Liver (tissue), 3 donors: ENCODE results near the gene EFCAB12.

Source experiments
- EGR1 ChIP-seq, 2 donors: IDR thresholded peaks; 2 replicates each; pipeline ENCODE4 v1.6.1; 2016 to 2018; ENCODE audit warnings: antibody characterized with exemption in 2 of 2, low read depth in 2 of 2
- HNF4A ChIP-seq, 2 donors: conservative IDR thresholded peaks; 2 replicates each; pipeline ENCODE4 v1.6.1; 2016; ENCODE audit warnings: antibody characterized with exemption in 2 of 2, mild to moderate bottlenecking in 2 of 2
- RAD21 ChIP-seq, 2 donors: IDR thresholded peaks; 2 replicates each; pipeline ENCODE4 v1.6.1; 2016; ENCODE audit warnings: antibody characterized with exemption in 2 of 2, mild to moderate bottlenecking in 2 of 2
- TAF1 ChIP-seq: conservative IDR thresholded peaks from 2 replicates; pipeline ENCODE4 v1.6.1; 2016; ENCODE audit warnings: antibody characterized with exemption, mild to moderate bottlenecking
- YY1 ChIP-seq: IDR thresholded peaks from 2 replicates; pipeline ENCODE4 v1.6.1; 2016; ENCODE audit warnings: antibody characterized with exemption, mild to moderate bottlenecking
- TF ChIP-seq, protein P1 (sequence below): fragments of 150-350 bp; IDR thresholded peaks from 2 replicates; pipeline ENCODE4 v1.5.1; 2017; ENCODE audit warnings: improper control_type of control experiment, low read depth, low read length; ENCODE audit not compliant: missing input control
- TF ChIP-seq, protein P2 (sequence below): IDR thresholded peaks from 2 replicates; pipeline ENCODE4 v1.6.1; 2016; ENCODE audit warnings: antibody characterized with exemption, mild to moderate bottlenecking
- TF ChIP-seq, protein P3 (sequence below): IDR thresholded peaks from 2 replicates; pipeline ENCODE4 v1.6.1; 2016; ENCODE audit warnings: antibody characterized with exemption
- donor health status: healthy.
- donor health status: healthy.

DNA sequence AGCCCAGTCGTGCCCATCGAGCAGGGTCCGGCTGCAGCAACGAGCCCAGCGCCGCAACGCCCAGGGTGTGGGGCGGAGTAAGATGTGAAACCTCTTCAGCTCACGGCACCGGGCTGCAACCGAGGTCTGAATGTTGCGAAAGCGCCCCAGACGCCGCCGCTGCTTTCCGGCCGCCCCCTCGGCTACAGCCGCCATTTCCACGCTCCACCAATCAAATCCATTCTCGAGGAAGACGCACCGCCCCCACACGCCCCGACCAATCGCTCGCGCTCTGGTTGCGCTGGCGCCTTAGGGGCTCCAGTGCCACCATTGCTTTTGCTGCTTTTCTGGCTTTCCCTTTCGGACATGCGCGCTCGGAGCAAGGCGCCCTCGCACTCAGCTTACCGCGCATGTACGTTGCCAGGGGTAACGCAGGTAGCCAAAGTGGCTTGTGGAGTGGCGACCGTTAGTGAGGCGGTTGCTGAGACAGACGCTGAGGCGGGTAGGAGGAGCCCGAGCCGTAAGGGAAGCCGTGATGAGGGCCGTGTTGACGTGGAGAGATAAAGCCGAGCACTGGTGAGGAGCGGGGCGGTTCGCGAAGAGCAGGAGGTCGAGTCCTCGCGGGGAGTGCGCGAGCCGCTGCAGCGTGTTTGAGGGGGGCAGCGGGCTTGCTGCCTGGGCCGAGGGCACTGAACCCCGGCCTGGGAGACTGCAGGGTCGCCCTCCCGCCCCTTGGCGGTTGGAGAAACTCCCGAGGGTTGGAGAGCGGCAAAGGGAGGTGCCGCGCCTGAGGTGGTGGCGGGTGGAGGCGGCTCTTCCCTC is 11.6 kb upstream of the EFCAB12 start, which contains the start of the genes IFT122 and MBD4:
- TF ChIP-seq HNF4A (conservative IDR thresholded peaks at IDR 0.05) (peak; percentile 5 to 45), TAF1 (peak; percentile 84), RAD21 (IDR thresholded peaks at IDR 0.05) (peak; percentile 3 to 19), YY1 (peak; percentile 99), EGR1 (IDR thresholded peaks at IDR 0.05; ENCODE audit: low read depth in 2 of 2) (peak; percentile 98 to 99)
- TF ChIP-seq, protein P1, sequence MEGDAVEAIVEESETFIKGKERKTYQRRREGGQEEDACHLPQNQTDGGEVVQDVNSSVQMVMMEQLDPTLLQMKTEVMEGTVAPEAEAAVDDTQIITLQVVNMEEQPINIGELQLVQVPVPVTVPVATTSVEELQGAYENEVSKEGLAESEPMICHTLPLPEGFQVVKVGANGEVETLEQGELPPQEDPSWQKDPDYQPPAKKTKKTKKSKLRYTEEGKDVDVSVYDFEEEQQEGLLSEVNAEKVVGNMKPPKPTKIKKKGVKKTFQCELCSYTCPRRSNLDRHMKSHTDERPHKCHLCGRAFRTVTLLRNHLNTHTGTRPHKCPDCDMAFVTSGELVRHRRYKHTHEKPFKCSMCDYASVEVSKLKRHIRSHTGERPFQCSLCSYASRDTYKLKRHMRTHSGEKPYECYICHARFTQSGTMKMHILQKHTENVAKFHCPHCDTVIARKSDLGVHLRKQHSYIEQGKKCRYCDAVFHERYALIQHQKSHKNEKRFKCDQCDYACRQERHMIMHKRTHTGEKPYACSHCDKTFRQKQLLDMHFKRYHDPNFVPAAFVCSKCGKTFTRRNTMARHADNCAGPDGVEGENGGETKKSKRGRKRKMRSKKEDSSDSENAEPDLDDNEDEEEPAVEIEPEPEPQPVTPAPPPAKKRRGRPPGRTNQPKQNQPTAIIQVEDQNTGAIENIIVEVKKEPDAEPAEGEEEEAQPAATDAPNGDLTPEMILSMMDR: no peak
- TF ChIP-seq, protein P2, sequence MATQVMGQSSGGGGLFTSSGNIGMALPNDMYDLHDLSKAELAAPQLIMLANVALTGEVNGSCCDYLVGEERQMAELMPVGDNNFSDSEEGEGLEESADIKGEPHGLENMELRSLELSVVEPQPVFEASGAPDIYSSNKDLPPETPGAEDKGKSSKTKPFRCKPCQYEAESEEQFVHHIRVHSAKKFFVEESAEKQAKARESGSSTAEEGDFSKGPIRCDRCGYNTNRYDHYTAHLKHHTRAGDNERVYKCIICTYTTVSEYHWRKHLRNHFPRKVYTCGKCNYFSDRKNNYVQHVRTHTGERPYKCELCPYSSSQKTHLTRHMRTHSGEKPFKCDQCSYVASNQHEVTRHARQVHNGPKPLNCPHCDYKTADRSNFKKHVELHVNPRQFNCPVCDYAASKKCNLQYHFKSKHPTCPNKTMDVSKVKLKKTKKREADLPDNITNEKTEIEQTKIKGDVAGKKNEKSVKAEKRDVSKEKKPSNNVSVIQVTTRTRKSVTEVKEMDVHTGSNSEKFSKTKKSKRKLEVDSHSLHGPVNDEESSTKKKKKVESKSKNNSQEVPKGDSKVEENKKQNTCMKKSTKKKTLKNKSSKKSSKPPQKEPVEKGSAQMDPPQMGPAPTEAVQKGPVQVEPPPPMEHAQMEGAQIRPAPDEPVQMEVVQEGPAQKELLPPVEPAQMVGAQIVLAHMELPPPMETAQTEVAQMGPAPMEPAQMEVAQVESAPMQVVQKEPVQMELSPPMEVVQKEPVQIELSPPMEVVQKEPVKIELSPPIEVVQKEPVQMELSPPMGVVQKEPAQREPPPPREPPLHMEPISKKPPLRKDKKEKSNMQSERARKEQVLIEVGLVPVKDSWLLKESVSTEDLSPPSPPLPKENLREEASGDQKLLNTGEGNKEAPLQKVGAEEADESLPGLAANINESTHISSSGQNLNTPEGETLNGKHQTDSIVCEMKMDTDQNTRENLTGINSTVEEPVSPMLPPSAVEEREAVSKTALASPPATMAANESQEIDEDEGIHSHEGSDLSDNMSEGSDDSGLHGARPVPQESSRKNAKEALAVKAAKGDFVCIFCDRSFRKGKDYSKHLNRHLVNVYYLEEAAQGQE: peak; percentile 67
- TF ChIP-seq, protein P3, sequence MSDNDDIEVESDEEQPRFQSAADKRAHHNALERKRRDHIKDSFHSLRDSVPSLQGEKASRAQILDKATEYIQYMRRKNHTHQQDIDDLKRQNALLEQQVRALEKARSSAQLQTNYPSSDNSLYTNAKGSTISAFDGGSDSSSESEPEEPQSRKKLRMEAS: peak; percentile 61
